WTC11 (cell line): ENCODE results near the gene TPRG1L.

Experiments
- CREM ChIP-seq: sonication (generic); formaldehyde crosslinking; IDR thresholded peaks from 2 replicates; pipeline ENCODE4 v1.8.1; 2022; ENCODE audit warnings: mild to moderate bottlenecking, missing genetic modification reagents, moderate library complexity
- NFYB ChIP-seq: sonication (generic); formaldehyde crosslinking; conservative IDR thresholded peaks from 2 replicates; pipeline ENCODE4 v1.8.0; 2022; ENCODE audit warnings: low read depth, missing genetic modification reagents
- TCF7 ChIP-seq: sonication (generic); formaldehyde crosslinking; IDR thresholded peaks from 2 replicates; pipeline ENCODE4 v1.8.0; 2022; ENCODE audit warnings: mild to moderate bottlenecking, low read depth, missing genetic modification reagents, moderate library complexity
- TP53 ChIP-seq: sonication (generic); formaldehyde crosslinking; IDR thresholded peaks from 2 replicates; pipeline ENCODE4 v1.8.1; 2023; ENCODE audit warnings: mild to moderate bottlenecking, missing genetic modification reagents
- ZNF317 ChIP-seq: sonication (generic); formaldehyde crosslinking; IDR thresholded peaks from 2 replicates; pipeline ENCODE4 v1.8.1; 2023; ENCODE audit warnings: low read depth, mild to moderate bottlenecking, moderate library complexity, missing genetic modification reagents, borderline replicate concordance
- TF ChIP-seq, protein P1 (sequence below): sonication (generic); formaldehyde crosslinking; IDR thresholded peaks from 2 replicates; pipeline ENCODE4 v1.8.0; 2022; ENCODE audit warnings: missing genetic modification reagents
- TF ChIP-seq, protein P2 (sequence below): fragments of 200-600 bp; IDR thresholded peaks from 2 replicates; pipeline ENCODE4 v1.8.0; 2022; ENCODE audit warnings: antibody characterized with exemption
- TF ChIP-seq, protein P3 (sequence below): sonication (generic); formaldehyde crosslinking; IDR thresholded peaks from 2 replicates; pipeline ENCODE4 v1.8.1; 2023; ENCODE audit warnings: mild to moderate bottlenecking, missing genetic modification reagents, moderate library complexity
- TF ChIP-seq, protein P4 (sequence below): fragments of 250-450 bp; sonication (Bioruptor Pico); IDR thresholded peaks from 2 replicates; pipeline ENCODE4 v1.9.0; 2021; ENCODE audit warnings: mild to moderate bottlenecking, borderline replicate concordance
- TF ChIP-seq, protein P5 (sequence below): fragments of 250-450 bp; sonication (Bioruptor Pico); IDR thresholded peaks from 2 replicates; pipeline ENCODE4 v1.8.0; 2021; ENCODE audit warnings: mild to moderate bottlenecking

DNA sequence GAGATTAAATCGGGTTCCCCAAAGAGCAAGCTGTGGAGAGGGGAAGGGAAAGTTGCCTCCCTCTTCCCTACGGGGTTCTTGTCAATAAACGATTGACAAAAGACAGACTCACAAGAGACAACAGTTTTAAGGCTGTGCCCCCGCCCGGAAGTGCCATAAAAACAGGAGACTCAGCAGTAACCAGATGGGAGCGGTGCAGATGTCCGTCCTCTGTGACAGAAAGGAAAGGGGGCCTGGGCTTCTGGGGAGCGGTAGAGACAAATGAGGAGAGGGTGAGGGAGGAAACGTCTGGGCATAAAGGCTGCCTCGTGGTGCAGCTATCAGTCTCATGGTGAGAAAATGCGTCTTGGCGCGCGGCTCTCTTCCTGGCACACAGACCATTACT, 33.4 kb downstream of the TPRG1L start:
- TF ChIP-seq, protein P1, sequence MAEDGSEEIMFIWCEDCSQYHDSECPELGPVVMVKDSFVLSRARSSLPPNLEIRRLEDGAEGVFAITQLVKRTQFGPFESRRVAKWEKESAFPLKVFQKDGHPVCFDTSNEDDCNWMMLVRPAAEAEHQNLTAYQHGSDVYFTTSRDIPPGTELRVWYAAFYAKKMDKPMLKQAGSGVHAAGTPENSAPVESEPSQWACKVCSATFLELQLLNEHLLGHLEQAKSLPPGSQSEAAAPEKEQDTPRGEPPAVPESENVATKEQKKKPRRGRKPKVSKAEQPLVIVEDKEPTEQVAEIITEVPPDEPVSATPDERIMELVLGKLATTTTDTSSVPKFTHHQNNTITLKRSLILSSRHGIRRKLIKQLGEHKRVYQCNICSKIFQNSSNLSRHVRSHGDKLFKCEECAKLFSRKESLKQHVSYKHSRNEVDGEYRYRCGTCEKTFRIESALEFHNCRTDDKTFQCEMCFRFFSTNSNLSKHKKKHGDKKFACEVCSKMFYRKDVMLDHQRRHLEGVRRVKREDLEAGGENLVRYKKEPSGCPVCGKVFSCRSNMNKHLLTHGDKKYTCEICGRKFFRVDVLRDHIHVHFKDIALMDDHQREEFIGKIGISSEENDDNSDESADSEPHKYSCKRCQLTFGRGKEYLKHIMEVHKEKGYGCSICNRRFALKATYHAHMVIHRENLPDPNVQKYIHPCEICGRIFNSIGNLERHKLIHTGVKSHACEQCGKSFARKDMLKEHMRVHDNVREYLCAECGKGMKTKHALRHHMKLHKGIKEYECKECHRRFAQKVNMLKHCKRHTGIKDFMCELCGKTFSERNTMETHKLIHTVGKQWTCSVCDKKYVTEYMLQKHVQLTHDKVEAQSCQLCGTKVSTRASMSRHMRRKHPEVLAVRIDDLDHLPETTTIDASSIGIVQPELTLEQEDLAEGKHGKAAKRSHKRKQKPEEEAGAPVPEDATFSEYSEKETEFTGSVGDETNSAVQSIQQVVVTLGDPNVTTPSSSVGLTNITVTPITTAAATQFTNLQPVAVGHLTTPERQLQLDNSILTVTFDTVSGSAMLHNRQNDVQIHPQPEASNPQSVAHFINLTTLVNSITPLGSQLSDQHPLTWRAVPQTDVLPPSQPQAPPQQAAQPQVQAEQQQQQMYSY: no peak
- TF ChIP-seq CREM (CRISPR knock-in tag) (no peak), NFYB (CRISPR knock-in tag) (no peak), TP53 (CRISPR knock-in tag) (no peak), ZNF317 (CRISPR knock-in tag) (no peak), TCF7 (no peak)
- TF ChIP-seq, protein P2, sequence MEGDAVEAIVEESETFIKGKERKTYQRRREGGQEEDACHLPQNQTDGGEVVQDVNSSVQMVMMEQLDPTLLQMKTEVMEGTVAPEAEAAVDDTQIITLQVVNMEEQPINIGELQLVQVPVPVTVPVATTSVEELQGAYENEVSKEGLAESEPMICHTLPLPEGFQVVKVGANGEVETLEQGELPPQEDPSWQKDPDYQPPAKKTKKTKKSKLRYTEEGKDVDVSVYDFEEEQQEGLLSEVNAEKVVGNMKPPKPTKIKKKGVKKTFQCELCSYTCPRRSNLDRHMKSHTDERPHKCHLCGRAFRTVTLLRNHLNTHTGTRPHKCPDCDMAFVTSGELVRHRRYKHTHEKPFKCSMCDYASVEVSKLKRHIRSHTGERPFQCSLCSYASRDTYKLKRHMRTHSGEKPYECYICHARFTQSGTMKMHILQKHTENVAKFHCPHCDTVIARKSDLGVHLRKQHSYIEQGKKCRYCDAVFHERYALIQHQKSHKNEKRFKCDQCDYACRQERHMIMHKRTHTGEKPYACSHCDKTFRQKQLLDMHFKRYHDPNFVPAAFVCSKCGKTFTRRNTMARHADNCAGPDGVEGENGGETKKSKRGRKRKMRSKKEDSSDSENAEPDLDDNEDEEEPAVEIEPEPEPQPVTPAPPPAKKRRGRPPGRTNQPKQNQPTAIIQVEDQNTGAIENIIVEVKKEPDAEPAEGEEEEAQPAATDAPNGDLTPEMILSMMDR: no peak
- TF ChIP-seq, protein P3, sequence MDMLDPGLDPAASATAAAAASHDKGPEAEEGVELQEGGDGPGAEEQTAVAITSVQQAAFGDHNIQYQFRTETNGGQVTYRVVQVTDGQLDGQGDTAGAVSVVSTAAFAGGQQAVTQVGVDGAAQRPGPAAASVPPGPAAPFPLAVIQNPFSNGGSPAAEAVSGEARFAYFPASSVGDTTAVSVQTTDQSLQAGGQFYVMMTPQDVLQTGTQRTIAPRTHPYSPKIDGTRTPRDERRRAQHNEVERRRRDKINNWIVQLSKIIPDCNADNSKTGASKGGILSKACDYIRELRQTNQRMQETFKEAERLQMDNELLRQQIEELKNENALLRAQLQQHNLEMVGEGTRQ (CRISPR knock-in tag): no peak
- TF ChIP-seq, protein P4, sequence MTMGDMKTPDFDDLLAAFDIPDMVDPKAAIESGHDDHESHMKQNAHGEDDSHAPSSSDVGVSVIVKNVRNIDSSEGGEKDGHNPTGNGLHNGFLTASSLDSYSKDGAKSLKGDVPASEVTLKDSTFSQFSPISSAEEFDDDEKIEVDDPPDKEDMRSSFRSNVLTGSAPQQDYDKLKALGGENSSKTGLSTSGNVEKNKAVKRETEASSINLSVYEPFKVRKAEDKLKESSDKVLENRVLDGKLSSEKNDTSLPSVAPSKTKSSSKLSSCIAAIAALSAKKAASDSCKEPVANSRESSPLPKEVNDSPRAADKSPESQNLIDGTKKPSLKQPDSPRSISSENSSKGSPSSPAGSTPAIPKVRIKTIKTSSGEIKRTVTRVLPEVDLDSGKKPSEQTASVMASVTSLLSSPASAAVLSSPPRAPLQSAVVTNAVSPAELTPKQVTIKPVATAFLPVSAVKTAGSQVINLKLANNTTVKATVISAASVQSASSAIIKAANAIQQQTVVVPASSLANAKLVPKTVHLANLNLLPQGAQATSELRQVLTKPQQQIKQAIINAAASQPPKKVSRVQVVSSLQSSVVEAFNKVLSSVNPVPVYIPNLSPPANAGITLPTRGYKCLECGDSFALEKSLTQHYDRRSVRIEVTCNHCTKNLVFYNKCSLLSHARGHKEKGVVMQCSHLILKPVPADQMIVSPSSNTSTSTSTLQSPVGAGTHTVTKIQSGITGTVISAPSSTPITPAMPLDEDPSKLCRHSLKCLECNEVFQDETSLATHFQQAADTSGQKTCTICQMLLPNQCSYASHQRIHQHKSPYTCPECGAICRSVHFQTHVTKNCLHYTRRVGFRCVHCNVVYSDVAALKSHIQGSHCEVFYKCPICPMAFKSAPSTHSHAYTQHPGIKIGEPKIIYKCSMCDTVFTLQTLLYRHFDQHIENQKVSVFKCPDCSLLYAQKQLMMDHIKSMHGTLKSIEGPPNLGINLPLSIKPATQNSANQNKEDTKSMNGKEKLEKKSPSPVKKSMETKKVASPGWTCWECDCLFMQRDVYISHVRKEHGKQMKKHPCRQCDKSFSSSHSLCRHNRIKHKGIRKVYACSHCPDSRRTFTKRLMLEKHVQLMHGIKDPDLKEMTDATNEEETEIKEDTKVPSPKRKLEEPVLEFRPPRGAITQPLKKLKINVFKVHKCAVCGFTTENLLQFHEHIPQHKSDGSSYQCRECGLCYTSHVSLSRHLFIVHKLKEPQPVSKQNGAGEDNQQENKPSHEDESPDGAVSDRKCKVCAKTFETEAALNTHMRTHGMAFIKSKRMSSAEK: no peak
- TF ChIP-seq, protein P5, sequence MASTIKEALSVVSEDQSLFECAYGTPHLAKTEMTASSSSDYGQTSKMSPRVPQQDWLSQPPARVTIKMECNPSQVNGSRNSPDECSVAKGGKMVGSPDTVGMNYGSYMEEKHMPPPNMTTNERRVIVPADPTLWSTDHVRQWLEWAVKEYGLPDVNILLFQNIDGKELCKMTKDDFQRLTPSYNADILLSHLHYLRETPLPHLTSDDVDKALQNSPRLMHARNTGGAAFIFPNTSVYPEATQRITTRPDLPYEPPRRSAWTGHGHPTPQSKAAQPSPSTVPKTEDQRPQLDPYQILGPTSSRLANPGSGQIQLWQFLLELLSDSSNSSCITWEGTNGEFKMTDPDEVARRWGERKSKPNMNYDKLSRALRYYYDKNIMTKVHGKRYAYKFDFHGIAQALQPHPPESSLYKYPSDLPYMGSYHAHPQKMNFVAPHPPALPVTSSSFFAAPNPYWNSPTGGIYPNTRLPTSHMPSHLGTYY (CRISPR knock-in tag): no peak
